ENCODE measurements around the gene DNM1. TPM values are rescaled to one million over a fixed set of nuclear protein-coding genes. Genes with fewer than 3 reads are reported as not detected.

Gene DNM1
- polyA plus RNA-seq, 1 of the 3 experiments (the other 2 are of a cell fraction), result 35.7 TPM

DNA sequence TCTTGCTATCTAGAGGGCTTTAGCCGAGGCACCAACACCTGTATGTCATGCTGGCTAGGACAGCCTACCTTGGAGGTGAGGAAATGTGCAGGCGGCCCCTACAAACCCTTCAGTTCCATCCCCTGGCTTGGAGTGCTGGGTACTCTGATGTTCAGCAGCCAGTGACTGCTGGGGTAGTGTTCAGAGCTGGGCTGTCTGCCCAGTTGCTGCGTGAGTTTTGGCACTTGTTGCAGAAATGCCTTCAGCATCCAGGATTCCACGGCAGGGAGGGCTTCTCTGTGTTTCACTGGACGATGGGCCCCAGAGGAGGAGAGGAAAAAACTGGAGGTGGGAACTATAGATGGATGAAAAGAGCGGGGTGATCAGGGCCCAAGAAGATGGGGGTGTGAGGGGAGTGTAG lies 83.3 kb downstream of the DNM1 start:
- Histone ChIP-seq H3K9me2 (no peaks in the 10 kb centered on the region), H3K27me3 (ENCODE audit: insufficient read depth) (no peaks in the 10 kb centered on the region), H3K4me2 (no peak overlapping the region), H2AFZ (ENCODE audit: low read depth) (no peak overlapping the region), H3F3A (replicated peaks; ENCODE audit: insufficient read depth) (peaks cover 9% of the 10 kb centered on the region), H4K20me1 (ENCODE audit: insufficient read depth) (no peaks in the 10 kb centered on the region), H3K4me3 (ENCODE audit: low read depth in 2 of 2, low read length in 1 of 2) (no peak overlapping the region), H3K79me2 (ENCODE audit: insufficient read depth) (no peaks in the 10 kb centered on the region; the same call in 1 of the 2 replicates), H3K36me3 (replicated peaks in 1 of 2; ENCODE audit: control insufficient read depth in 1 of 2, insufficient read depth in 2 of 2, low read length in 1 of 2) (no peaks in the 10 kb centered on the region), H3K9ac (no peak overlapping the region), H3K4me1 (ENCODE audit: control insufficient read depth in 1 of 2, insufficient read depth in 2 of 2, low read depth in 1 of 2, low read length in 1 of 2) (no peaks in the 10 kb centered on the region), H3K27ac (ENCODE audit: low read depth in 2 of 2, low read length in 1 of 2) (no peak overlapping the region), H3K9me3 (no peaks in the 10 kb centered on the region)
- 85% methylated on average over 6 of the region's 6 CpGs for WGBS (ENCODE audit: low lambda C conversion rate)
- ChIA-PET CTCF (interaction anchor here (0.8 to 3.0 kb wide), 3 partner anchors 9 to 126 kb away, joined by 3 to 18 read pairs (median 3); no protein-coding TSS in a partner anchor), POLR2A (no interaction called here)
- no peak for DNase-seq
- no peak for TF ChIP-seq RCOR1 (IDR thresholded peaks at IDR 0.05; ENCODE audit: low read length)
- TF ChIP-seq USF1 (IDR thresholded peaks at IDR 0.05; ENCODE audit: borderline replicate concordance, low read depth), result no peak
- TF ChIP-seq NRF1 (IDR thresholded peaks at IDR 0.05; ENCODE audit: low read depth, low read length), result no peak
- no peak for TF ChIP-seq GABPA (IDR thresholded peaks at IDR 0.05; ENCODE audit: low read depth)
- TF ChIP-seq EP300 (IDR thresholded peaks at IDR 0.05; ENCODE audit: borderline replicate concordance in 1 of 2, low read depth in 1 of 2, low read length in 1 of 2), result no peak
- TF ChIP-seq, protein P1, sequence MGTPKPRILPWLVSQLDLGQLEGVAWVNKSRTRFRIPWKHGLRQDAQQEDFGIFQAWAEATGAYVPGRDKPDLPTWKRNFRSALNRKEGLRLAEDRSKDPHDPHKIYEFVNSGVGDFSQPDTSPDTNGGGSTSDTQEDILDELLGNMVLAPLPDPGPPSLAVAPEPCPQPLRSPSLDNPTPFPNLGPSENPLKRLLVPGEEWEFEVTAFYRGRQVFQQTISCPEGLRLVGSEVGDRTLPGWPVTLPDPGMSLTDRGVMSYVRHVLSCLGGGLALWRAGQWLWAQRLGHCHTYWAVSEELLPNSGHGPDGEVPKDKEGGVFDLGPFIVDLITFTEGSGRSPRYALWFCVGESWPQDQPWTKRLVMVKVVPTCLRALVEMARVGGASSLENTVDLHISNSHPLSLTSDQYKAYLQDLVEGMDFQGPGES (IDR thresholded peaks at IDR 0.05; ENCODE audit: low read depth, low read length), result no peak
- TF ChIP-seq TCF12 (IDR thresholded peaks at IDR 0.05), result no peak
- TF ChIP-seq, protein P2, sequence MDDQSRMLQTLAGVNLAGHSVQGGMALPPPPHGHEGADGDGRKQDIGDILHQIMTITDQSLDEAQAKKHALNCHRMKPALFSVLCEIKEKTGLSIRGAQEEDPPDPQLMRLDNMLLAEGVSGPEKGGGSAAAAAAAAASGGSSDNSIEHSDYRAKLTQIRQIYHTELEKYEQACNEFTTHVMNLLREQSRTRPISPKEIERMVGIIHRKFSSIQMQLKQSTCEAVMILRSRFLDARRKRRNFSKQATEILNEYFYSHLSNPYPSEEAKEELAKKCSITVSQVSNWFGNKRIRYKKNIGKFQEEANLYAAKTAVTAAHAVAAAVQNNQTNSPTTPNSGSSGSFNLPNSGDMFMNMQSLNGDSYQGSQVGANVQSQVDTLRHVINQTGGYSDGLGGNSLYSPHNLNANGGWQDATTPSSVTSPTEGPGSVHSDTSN (IDR thresholded peaks at IDR 0.05), result no peak
- no peak for TF ChIP-seq TEAD4 (IDR thresholded peaks at IDR 0.05; ENCODE audit: borderline replicate concordance, insufficient read depth)

- no peaks in the 10 kb centered on the region for H3F3A ChIP-seq (replicated peaks; ENCODE audit: insufficient read depth)
- no peaks in the 10 kb centered on the region for H3K4me1 ChIP-seq (ENCODE audit: control insufficient read depth in 1 of 2, insufficient read depth in 2 of 2, low read depth in 1 of 2, low read length in 1 of 2)
- ChIA-PET CTCF (interaction anchor here (1.0 kb wide), 1 partner anchor 53 kb away, joined by 4 read pairs; no protein-coding TSS in a partner anchor), POLR2A (interaction anchor here (0.5 kb wide), 1 partner anchor 25 kb away, joined by 3 read pairs; no protein-coding TSS in a partner anchor)
- no peaks in the 10 kb centered on the region for H3K27me3 ChIP-seq (ENCODE audit: insufficient read depth)
- WGBS (ENCODE audit: low lambda C conversion rate), result 85% methylated on average over 10 of the region's 11 CpGs
- H4K20me1 ChIP-seq (ENCODE audit: insufficient read depth), result no peaks in the 10 kb centered on the region
- no peak overlapping the region for H3K4me3 ChIP-seq (ENCODE audit: low read depth in 2 of 2, low read length in 1 of 2)
- no peak overlapping the region for H2AFZ ChIP-seq (ENCODE audit: low read depth)
- H3K9ac ChIP-seq, result no peak overlapping the region
- no peaks in the 10 kb centered on the region for H3K9me3 ChIP-seq
- DNase-seq, result no peak
- no peak overlapping the region for H3K4me2 ChIP-seq
- no peaks in the 10 kb centered on the region for H3K9me2 ChIP-seq
- no peaks in the 10 kb centered on the region for H3K36me3 ChIP-seq (replicated peaks in 1 of 2; ENCODE audit: control insufficient read depth in 1 of 2, insufficient read depth in 2 of 2, low read length in 1 of 2)
- no peak overlapping the region for H3K27ac ChIP-seq (ENCODE audit: low read depth in 2 of 2, low read length in 1 of 2)
- H3K79me2 ChIP-seq (ENCODE audit: insufficient read depth), result no peaks in the 10 kb centered on the region; the same call in 1 of the 2 replicates
- no peak for TF ChIP-seq NFIC (IDR thresholded peaks at IDR 0.05; ENCODE audit: borderline replicate concordance)
- TF ChIP-seq SIN3A (IDR thresholded peaks at IDR 0.05; ENCODE audit: borderline replicate concordance, low read depth, low read length), result no peak
- TF ChIP-seq, protein P1 (IDR thresholded peaks at IDR 0.05; ENCODE audit: low read depth, low read length), result no peak
- TF ChIP-seq, protein P3, sequence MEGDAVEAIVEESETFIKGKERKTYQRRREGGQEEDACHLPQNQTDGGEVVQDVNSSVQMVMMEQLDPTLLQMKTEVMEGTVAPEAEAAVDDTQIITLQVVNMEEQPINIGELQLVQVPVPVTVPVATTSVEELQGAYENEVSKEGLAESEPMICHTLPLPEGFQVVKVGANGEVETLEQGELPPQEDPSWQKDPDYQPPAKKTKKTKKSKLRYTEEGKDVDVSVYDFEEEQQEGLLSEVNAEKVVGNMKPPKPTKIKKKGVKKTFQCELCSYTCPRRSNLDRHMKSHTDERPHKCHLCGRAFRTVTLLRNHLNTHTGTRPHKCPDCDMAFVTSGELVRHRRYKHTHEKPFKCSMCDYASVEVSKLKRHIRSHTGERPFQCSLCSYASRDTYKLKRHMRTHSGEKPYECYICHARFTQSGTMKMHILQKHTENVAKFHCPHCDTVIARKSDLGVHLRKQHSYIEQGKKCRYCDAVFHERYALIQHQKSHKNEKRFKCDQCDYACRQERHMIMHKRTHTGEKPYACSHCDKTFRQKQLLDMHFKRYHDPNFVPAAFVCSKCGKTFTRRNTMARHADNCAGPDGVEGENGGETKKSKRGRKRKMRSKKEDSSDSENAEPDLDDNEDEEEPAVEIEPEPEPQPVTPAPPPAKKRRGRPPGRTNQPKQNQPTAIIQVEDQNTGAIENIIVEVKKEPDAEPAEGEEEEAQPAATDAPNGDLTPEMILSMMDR (IDR thresholded peaks at IDR 0.05), result no peak
- no peak for TF ChIP-seq RXRA (IDR thresholded peaks at IDR 0.05; ENCODE audit: borderline replicate concordance, low read depth)
- TF ChIP-seq EZH2phosphoT487 (IDR thresholded peaks at IDR 0.05; ENCODE audit: borderline replicate concordance, low read depth), result no peak
- no peak for TF ChIP-seq GATA2 (CRISPR knock-in tag; IDR thresholded peaks at IDR 0.05)
- no peak for TF ChIP-seq RAD21 (IDR thresholded peaks at IDR 0.05; ENCODE audit: low read length)
- TF ChIP-seq, protein P4, sequence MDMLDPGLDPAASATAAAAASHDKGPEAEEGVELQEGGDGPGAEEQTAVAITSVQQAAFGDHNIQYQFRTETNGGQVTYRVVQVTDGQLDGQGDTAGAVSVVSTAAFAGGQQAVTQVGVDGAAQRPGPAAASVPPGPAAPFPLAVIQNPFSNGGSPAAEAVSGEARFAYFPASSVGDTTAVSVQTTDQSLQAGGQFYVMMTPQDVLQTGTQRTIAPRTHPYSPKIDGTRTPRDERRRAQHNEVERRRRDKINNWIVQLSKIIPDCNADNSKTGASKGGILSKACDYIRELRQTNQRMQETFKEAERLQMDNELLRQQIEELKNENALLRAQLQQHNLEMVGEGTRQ (IDR thresholded peaks at IDR 0.05; ENCODE audit: borderline replicate concordance, low read depth, low read length), result no peak
Measured at GRCh38 chr9:128288273-128289004, 85.3 kb downstream of the DNM1 start.

Measured in SK-N-SH (cell line).